ENCODE results near the gene CPNE5. TPM values are rescaled to one million over a fixed set of nuclear protein-coding genes. Genes with fewer than 3 reads are reported as not detected.

The CPNE5 gene
- total and polyA plus RNA-seq, 9 of the 15 experiments (the other 6 are each of a cell fraction or from before 2014, with no cell fraction given) = 0.14 to 1.0 (median 0.46) TPM; not detected in 2

DNA sequence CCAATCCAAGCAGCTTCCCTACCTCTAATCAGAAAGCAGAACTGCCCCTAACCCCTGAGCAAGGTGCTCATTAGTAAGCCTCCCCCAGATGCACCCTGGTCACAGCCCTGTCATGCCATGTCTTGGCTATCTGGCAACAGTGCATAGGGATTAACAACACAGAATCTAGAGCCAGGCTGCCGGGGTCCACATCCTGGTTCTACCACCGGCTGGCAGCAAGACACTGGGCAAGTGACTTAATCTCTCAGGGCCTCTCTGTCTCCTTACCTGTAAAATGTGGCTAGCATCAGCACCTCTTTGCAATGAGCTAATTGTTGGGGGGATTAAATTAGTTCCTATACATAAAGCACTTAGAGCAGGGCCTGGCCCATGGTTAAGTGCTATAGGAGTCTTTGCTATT, 68.1 kb downstream of the CPNE5 start:
- ATAC-seq = no peak
- intact Hi-C loops (cut with micrococcal nuclease) = no loop called here
- Histone ChIP-seq H3K27me3 (ENCODE audit: control insufficient read depth in 2 of 2, insufficient read depth in 2 of 2, low read length in 2 of 2) (peaks cover 16 to 18% of the 10 kb centered on the region in 2 experiments), H2AFZ (ENCODE audit: low read depth, low read length) (no peak overlapping the region), H3K9me3 (replicated peaks; ENCODE audit: control insufficient read depth, insufficient read depth, low read depth, low read length) (no peaks in the 10 kb centered on the region), H3K4me1 (replicated peaks in 1 of 2; ENCODE audit: control insufficient read depth in 2 of 2, insufficient read depth in 2 of 2, low read length in 2 of 2) (peaks cover 7 to 15% of the 10 kb centered on the region in 2 experiments; a peak in 3 of 5 replicates), H3K4me2 (ENCODE audit: insufficient read depth, low read length) (no peak overlapping the region), H3K4me3 (no peak overlapping the region), H3K27ac (ENCODE audit: extremely low read depth, low read depth, low read length) (no peak overlapping the region), H3K9me1 (ENCODE audit: control insufficient read depth, insufficient read depth, low read length) (no peaks in the 10 kb centered on the region), H3K9ac (ENCODE audit: insufficient read depth in 1 of 2, low read depth in 2 of 2, low read length in 2 of 2) (peak overlapping the region in 1 of 2 experiments; percentile 6; a peak in 1 of 4 replicates), H3K79me2 (ENCODE audit: control insufficient read depth, insufficient read depth, low read length) (no peaks in the 10 kb centered on the region), H3K36me3 (ENCODE audit: control insufficient read depth, insufficient read depth, low read length) (no peaks in the 10 kb centered on the region), H4K20me1 (replicated peaks; ENCODE audit: control insufficient read depth, insufficient read depth, low read length) (0 out of 2 replicates have a peak, but pooled peaks cover 2% of the 10 kb centered on the region)
- WGBS (ENCODE audit: insufficient coverage, low coverage, missing lambda C conversion rate) = 41% methylated on average over 2 of the region's 2 CpGs
- no peak for DNase-seq (ENCODE audit: extremely low read depth in 1 of 4, low spot score in 3 of 4)
- in situ Hi-C loops (cut with MboI) = loop anchor here (5.0 kb wide), 1 partner anchor 231 kb away; no protein-coding TSS in a partner anchor
- CTCF ChIA-PET (ENCODE audit: low intra/inter-chr PET ratio) = no interaction called here
- POLR2A ChIA-PET = interaction anchor here (0.7 to 1.7 kb wide), 3 partner anchors 11 to 77 kb away, joined by 3 to 4 read pairs (median 3); no protein-coding TSS in a partner anchor
- no peak for FAIRE-seq
- BruUV-seq (replicated peaks) = no TSS peak
- TF ChIP-seq, protein P1, sequence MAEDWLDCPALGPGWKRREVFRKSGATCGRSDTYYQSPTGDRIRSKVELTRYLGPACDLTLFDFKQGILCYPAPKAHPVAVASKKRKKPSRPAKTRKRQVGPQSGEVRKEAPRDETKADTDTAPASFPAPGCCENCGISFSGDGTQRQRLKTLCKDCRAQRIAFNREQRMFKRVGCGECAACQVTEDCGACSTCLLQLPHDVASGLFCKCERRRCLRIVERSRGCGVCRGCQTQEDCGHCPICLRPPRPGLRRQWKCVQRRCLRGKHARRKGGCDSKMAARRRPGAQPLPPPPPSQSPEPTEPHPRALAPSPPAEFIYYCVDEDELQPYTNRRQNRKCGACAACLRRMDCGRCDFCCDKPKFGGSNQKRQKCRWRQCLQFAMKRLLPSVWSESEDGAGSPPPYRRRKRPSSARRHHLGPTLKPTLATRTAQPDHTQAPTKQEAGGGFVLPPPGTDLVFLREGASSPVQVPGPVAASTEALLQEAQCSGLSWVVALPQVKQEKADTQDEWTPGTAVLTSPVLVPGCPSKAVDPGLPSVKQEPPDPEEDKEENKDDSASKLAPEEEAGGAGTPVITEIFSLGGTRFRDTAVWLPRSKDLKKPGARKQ (CRISPR knock-in tag; IDR thresholded peaks at IDR 0.05) = no peak
- TF ChIP-seq RBM17 (IDR thresholded peaks at IDR 0.05; ENCODE audit: borderline replicate concordance, low read depth, low read length) (no peak), ZNF124 (CRISPR knock-in tag; IDR thresholded peaks at IDR 0.05) (no peak), CBX8 (IDR thresholded peaks at IDR 0.05; ENCODE audit: borderline replicate concordance, extremely low read depth, low read depth, low read length, poor library complexity, severe bottlenecking) (no peak), CREB1 (IDR thresholded peaks at IDR 0.05) (no peak), CREB1 (CRISPR knock-in tag; IDR thresholded peaks at IDR 0.05) (no peak), ZBTB17 (CRISPR knock-in tag; IDR thresholded peaks at IDR 0.05) (no peak), TARDBP (IDR thresholded peaks at IDR 0.05) (no peak), RHOXF2B (CRISPR knock-in tag; conservative IDR thresholded peaks at IDR 0.05) (no peak), POLR2A (conservative IDR thresholded peaks at IDR 0.05) (no peak), NBN (IDR thresholded peaks at IDR 0.05; ENCODE audit: low read depth) (no peak)
- TF ChIP-seq, protein P2, sequence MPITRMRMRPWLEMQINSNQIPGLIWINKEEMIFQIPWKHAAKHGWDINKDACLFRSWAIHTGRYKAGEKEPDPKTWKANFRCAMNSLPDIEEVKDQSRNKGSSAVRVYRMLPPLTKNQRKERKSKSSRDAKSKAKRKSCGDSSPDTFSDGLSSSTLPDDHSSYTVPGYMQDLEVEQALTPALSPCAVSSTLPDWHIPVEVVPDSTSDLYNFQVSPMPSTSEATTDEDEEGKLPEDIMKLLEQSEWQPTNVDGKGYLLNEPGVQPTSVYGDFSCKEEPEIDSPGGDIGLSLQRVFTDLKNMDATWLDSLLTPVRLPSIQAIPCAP (CRISPR knock-in tag; IDR thresholded peaks at IDR 0.05; ENCODE audit: borderline replicate concordance) = no peak
- TF ChIP-seq, protein P3, sequence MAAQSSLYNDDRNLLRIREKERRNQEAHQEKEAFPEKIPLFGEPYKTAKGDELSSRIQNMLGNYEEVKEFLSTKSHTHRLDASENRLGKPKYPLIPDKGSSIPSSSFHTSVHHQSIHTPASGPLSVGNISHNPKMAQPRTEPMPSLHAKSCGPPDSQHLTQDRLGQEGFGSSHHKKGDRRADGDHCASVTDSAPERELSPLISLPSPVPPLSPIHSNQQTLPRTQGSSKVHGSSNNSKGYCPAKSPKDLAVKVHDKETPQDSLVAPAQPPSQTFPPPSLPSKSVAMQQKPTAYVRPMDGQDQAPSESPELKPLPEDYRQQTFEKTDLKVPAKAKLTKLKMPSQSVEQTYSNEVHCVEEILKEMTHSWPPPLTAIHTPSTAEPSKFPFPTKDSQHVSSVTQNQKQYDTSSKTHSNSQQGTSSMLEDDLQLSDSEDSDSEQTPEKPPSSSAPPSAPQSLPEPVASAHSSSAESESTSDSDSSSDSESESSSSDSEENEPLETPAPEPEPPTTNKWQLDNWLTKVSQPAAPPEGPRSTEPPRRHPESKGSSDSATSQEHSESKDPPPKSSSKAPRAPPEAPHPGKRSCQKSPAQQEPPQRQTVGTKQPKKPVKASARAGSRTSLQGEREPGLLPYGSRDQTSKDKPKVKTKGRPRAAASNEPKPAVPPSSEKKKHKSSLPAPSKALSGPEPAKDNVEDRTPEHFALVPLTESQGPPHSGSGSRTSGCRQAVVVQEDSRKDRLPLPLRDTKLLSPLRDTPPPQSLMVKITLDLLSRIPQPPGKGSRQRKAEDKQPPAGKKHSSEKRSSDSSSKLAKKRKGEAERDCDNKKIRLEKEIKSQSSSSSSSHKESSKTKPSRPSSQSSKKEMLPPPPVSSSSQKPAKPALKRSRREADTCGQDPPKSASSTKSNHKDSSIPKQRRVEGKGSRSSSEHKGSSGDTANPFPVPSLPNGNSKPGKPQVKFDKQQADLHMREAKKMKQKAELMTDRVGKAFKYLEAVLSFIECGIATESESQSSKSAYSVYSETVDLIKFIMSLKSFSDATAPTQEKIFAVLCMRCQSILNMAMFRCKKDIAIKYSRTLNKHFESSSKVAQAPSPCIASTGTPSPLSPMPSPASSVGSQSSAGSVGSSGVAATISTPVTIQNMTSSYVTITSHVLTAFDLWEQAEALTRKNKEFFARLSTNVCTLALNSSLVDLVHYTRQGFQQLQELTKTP (IDR thresholded peaks at IDR 0.05; ENCODE audit: low read depth in 1 of 2, partially characterized antibody in 2 of 2) = no peak
- TF ChIP-seq, protein P4, sequence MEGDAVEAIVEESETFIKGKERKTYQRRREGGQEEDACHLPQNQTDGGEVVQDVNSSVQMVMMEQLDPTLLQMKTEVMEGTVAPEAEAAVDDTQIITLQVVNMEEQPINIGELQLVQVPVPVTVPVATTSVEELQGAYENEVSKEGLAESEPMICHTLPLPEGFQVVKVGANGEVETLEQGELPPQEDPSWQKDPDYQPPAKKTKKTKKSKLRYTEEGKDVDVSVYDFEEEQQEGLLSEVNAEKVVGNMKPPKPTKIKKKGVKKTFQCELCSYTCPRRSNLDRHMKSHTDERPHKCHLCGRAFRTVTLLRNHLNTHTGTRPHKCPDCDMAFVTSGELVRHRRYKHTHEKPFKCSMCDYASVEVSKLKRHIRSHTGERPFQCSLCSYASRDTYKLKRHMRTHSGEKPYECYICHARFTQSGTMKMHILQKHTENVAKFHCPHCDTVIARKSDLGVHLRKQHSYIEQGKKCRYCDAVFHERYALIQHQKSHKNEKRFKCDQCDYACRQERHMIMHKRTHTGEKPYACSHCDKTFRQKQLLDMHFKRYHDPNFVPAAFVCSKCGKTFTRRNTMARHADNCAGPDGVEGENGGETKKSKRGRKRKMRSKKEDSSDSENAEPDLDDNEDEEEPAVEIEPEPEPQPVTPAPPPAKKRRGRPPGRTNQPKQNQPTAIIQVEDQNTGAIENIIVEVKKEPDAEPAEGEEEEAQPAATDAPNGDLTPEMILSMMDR (IDR thresholded peaks at IDR 0.05 in 2 of 3, conservative IDR thresholded peaks at IDR 0.05 in 1 of 3; ENCODE audit: insufficient read depth in 2 of 3, low read depth in 1 of 3, low read length in 3 of 3) = no peak
